C4-2B (cell line): ENCODE results near the gene RPL29.

ENCODE experiments used
- ZFX ChIP-seq: fragments of 450-650 bp; IDR thresholded peaks from 2 replicates; pipeline ENCODE4 v1.6.1; 2017
- TF ChIP-seq, protein P1 (sequence below): fragments of 450-650 bp; conservative IDR thresholded peaks from 2 replicates; pipeline ENCODE4 v1.5.1; 2017; ENCODE audit warnings: mild to moderate bottlenecking

DNA sequence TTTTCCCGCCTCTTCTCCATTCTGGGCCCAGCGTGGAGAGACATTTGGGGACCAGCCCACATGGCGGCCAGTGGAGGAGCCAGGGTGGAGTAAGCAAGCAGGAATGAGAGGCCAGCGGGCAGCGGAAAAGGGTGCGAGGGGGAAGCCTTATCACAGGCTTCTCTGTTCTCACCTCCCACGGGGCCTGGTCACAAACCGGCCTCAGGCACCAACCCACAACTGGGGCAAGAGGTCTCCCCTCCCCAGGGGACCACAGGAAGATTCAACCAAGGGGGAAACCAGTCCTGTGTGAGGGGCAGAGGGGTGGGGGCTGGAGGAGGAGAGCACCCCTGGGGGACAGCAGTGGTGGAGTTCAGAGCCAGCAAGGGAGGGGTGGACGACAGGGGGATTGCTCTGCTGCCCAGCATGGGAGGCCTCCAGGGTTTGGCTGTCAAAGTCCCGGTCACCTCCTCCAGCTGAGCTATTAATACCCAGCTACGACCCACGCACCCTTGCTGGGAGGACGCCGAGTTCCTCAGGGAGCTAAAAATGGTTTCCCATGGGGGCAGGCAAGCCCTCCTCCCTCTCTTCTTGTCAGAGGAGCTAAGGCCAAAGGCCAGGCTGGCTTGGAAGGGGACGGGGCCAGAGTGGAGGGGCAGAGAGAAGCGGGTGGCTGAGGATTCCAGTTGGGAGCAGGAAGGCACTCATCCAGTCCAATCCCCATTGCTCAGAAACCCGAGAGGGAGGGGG, 23.8 kb upstream of the RPL29 start:
- TF ChIP-seq, protein P1, sequence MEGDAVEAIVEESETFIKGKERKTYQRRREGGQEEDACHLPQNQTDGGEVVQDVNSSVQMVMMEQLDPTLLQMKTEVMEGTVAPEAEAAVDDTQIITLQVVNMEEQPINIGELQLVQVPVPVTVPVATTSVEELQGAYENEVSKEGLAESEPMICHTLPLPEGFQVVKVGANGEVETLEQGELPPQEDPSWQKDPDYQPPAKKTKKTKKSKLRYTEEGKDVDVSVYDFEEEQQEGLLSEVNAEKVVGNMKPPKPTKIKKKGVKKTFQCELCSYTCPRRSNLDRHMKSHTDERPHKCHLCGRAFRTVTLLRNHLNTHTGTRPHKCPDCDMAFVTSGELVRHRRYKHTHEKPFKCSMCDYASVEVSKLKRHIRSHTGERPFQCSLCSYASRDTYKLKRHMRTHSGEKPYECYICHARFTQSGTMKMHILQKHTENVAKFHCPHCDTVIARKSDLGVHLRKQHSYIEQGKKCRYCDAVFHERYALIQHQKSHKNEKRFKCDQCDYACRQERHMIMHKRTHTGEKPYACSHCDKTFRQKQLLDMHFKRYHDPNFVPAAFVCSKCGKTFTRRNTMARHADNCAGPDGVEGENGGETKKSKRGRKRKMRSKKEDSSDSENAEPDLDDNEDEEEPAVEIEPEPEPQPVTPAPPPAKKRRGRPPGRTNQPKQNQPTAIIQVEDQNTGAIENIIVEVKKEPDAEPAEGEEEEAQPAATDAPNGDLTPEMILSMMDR: no peak
- no peak for TF ChIP-seq ZFX
